Measurements from ENCODE around the gene UGT1A6. TPM values are rescaled to one million over a fixed set of nuclear protein-coding genes. Genes with fewer than 3 reads are reported as not detected.
"Not testable (repeated sequence)": the region's sequence is repeated elsewhere in the genome, so short reads cannot be mapped to it uniquely, and the experiment has no call there.

UGT1A6 gene
- total and polyA plus RNA-seq, 2 donors (not counting 1 experiment from before 2014, with no cell fraction given) = not detected

GRCh38 chr2:233718552-233718951, 25.9 kb downstream of the UGT1A6 start, which contains the start of gene UGT1A4:
Gene UGT1A4, plus strand, starts transcription at chr2:233718736. Its CDS starts 85 bp downstream, at chr2:233718821.
- no peak within 1 kb of the TSS for H3K4me3 ChIP-seq (replicated peaks in 1 of 4; ENCODE audit: control extremely low read depth in 1 of 4, insufficient read depth in 1 of 4, low read depth in 3 of 4, low read length in 4 of 4)
- no peaks in the 10 kb centered on the region for H3K9me3 ChIP-seq (ENCODE audit: control insufficient read depth, insufficient read depth, low read depth, low read length)
- H3K9ac ChIP-seq (ENCODE audit: insufficient read depth, low read length) = no peak within 1 kb of the TSS
- H4K20me1 ChIP-seq (ENCODE audit: control insufficient read depth, extremely low read depth, insufficient read depth, low read length) = no peaks in the 10 kb centered on the region
- no peak within 1 kb of the TSS for H3K4me2 ChIP-seq (ENCODE audit: extremely low read depth, insufficient read depth, low read length)
- TF ChIP-seq CTCF (conservative IDR thresholded peaks at IDR 0.05 in 1 of 2, IDR thresholded peaks at IDR 0.05 in 1 of 2; ENCODE audit: low read depth in 1 of 2, low read length in 2 of 2) (no peak), EZH2 (IDR thresholded peaks at IDR 0.05; ENCODE audit: low read length, missing control alignments) (no peak)
- H3K79me2 ChIP-seq (ENCODE audit: control insufficient read depth, insufficient read depth, low read length) = no peaks in the 10 kb centered on the region
- H3K27me3 ChIP-seq (ENCODE audit: control insufficient read depth, insufficient read depth, low read length) = peaks cover 4% of the 10 kb centered on the region
- no peak for DNase-seq (ENCODE audit: low read depth in 2 of 2)
- no peaks in the 10 kb centered on the region for H3K36me3 ChIP-seq (ENCODE audit: control insufficient read depth, insufficient read depth, low read length)
- no peaks in the 10 kb centered on the region for H3K4me1 ChIP-seq (ENCODE audit: control insufficient read depth, extremely low read depth, insufficient read depth, low read length)
- H3K27ac ChIP-seq (ENCODE audit: insufficient read depth, low read length) = no peak within 1 kb of the TSS
- no peak within 1 kb of the TSS for H2AFZ ChIP-seq (ENCODE audit: low read length)

GRCh38 chr2:233728723-233729301, 36.1 kb downstream of the UGT1A6 start, which contains the start of gene UGT1A3:
Gene UGT1A3, plus strand, starts transcription at chr2:233729042. Its CDS starts 85 bp downstream, at chr2:233729127.
- no peak within 1 kb of the TSS for H3K4me3 ChIP-seq (replicated peaks in 1 of 4; ENCODE audit: control extremely low read depth in 1 of 4, insufficient read depth in 1 of 4, low read depth in 3 of 4, low read length in 4 of 4)
- no peaks in the 10 kb centered on the region for H3K36me3 ChIP-seq (ENCODE audit: control insufficient read depth, insufficient read depth, low read length)
- H3K4me2 ChIP-seq (ENCODE audit: extremely low read depth, insufficient read depth, low read length) = no peak within 1 kb of the TSS
- no peak within 1 kb of the TSS for H3K9ac ChIP-seq (ENCODE audit: insufficient read depth, low read length)
- no peaks in the 10 kb centered on the region for H3K79me2 ChIP-seq (ENCODE audit: control insufficient read depth, insufficient read depth, low read length)
- H3K9me3 ChIP-seq (ENCODE audit: control insufficient read depth, insufficient read depth, low read depth, low read length) = no peaks in the 10 kb centered on the region
- no peaks in the 10 kb centered on the region for H4K20me1 ChIP-seq (ENCODE audit: control insufficient read depth, extremely low read depth, insufficient read depth, low read length)
- H2AFZ ChIP-seq (ENCODE audit: low read length) = no peak within 1 kb of the TSS
- no peaks in the 10 kb centered on the region for H3K4me1 ChIP-seq (ENCODE audit: control insufficient read depth, extremely low read depth, insufficient read depth, low read length)
- TF ChIP-seq EZH2 (IDR thresholded peaks at IDR 0.05; ENCODE audit: low read length, missing control alignments) = no peak
- no peak for TF ChIP-seq CTCF (conservative IDR thresholded peaks at IDR 0.05 in 1 of 2, IDR thresholded peaks at IDR 0.05 in 1 of 2; ENCODE audit: low read depth in 1 of 2, low read length in 2 of 2)
- DNase-seq (ENCODE audit: low read depth in 2 of 2) = no peak
- H3K27me3 ChIP-seq (ENCODE audit: control insufficient read depth, insufficient read depth, low read length) = no peaks in the 10 kb centered on the region
- no peak within 1 kb of the TSS for H3K27ac ChIP-seq (ENCODE audit: insufficient read depth, low read length)

- H3K4me2 ChIP-seq (ENCODE audit: extremely low read depth, insufficient read depth, low read length); H4K20me1 ChIP-seq (ENCODE audit: control insufficient read depth, extremely low read depth, insufficient read depth, low read length); H3K27me3 ChIP-seq (ENCODE audit: control insufficient read depth, insufficient read depth, low read length); H3K4me3 ChIP-seq (replicated peaks in 1 of 4; ENCODE audit: control extremely low read depth in 1 of 4, insufficient read depth in 1 of 4, low read depth in 3 of 4, low read length in 4 of 4); H3K9ac ChIP-seq (ENCODE audit: insufficient read depth, low read length); H3K36me3 ChIP-seq (ENCODE audit: control insufficient read depth, insufficient read depth, low read length); H2AFZ ChIP-seq (ENCODE audit: low read length); H3K4me1 ChIP-seq (ENCODE audit: control insufficient read depth, extremely low read depth, insufficient read depth, low read length); DNase-seq (ENCODE audit: low read depth in 2 of 2); H3K9me3 ChIP-seq (ENCODE audit: control insufficient read depth, insufficient read depth, low read depth, low read length); H3K27ac ChIP-seq (ENCODE audit: insufficient read depth, low read length); H3K79me2 ChIP-seq (ENCODE audit: control insufficient read depth, insufficient read depth, low read length): not testable (repeated sequence)
Measured at GRCh38 chr2:233736868-233737653, 44.4 kb downstream of the UGT1A6 start.

Measured in fibroblast of lung (primary cell).